Fibroblast of lung (primary cell): ENCODE data around the gene DNAAF2. TPM values are rescaled to one million over a fixed set of nuclear protein-coding genes. Genes with fewer than 3 reads are reported as not detected.

Source experiments
- DNase-seq, 2 donors: peaks; one replicate each; pipeline versions ENCODE4 v3.0.0 to v3.0.0-alpha.2; 2010; ENCODE audit warnings: low read depth in 2 of 2
- H2AFZ ChIP-seq: 2 replicates; pipeline ENCODE4 v1.5.1; 2012; ENCODE audit warnings: low read length, control low read depth, inconsistent platforms
- H3K27ac ChIP-seq: 2 replicates; pipeline ENCODE4 v1.5.1; 2011; ENCODE audit warnings: low read length, control low read depth; ENCODE audit not compliant: insufficient read depth
- H3K27me3 ChIP-seq: 2 replicates; pipeline ENCODE4 v1.5.1; 2011; ENCODE audit warnings: mild to moderate bottlenecking, low read length; ENCODE audit not compliant: control insufficient read depth, insufficient read depth
- H3K36me3 ChIP-seq: 2 replicates; pipeline ENCODE4 v1.5.1; 2011; ENCODE audit warnings: low read length; ENCODE audit not compliant: control insufficient read depth, insufficient read depth
- H3K4me1 ChIP-seq: 2 replicates; pipeline ENCODE4 v1.5.1; 2011; ENCODE audit warnings: low read length; ENCODE audit not compliant: control insufficient read depth, insufficient read depth; ENCODE audit errors: extremely low read depth
- H3K4me2 ChIP-seq: 2 replicates; pipeline ENCODE4 v1.5.1; 2011; ENCODE audit warnings: low read length, control low read depth; ENCODE audit not compliant: insufficient read depth; ENCODE audit errors: extremely low read depth
- H3K4me3 ChIP-seq, 4 experiments: fragments of 200-600 bp in 1 of 4; sonication (generic) in 1 of 4; replicated peaks in 1 of 4; 2 replicates each; pipeline ENCODE4 v1.5.1; 2011 to 2016; ENCODE audit warnings: low read length in 4 of 4, low read depth in 3 of 4, mild to moderate bottlenecking in 3 of 4, control low read depth in 2 of 4, inconsistent platforms in 1 of 4, mixed read lengths in 1 of 4; ENCODE audit not compliant: insufficient read depth in 1 of 4; ENCODE audit errors: control extremely low read depth in 1 of 4
- H3K79me2 ChIP-seq: 2 replicates; pipeline ENCODE4 v1.5.1; 2012; ENCODE audit warnings: mild to moderate bottlenecking, low read length, inconsistent platforms; ENCODE audit not compliant: control insufficient read depth, insufficient read depth
- H3K9ac ChIP-seq: 2 replicates; pipeline ENCODE4 v1.5.1; 2011; ENCODE audit warnings: mild to moderate bottlenecking, low read length, control low read depth; ENCODE audit not compliant: insufficient read depth
- H3K9me3 ChIP-seq: 2 replicates; pipeline ENCODE4 v1.5.1; 2012; ENCODE audit warnings: low read depth, low read length; ENCODE audit not compliant: control insufficient read depth, insufficient read depth
- H4K20me1 ChIP-seq: 2 replicates; pipeline ENCODE4 v1.5.1; 2011; ENCODE audit warnings: low read length; ENCODE audit not compliant: control insufficient read depth, insufficient read depth; ENCODE audit errors: extremely low read depth
- CTCF ChIP-seq, 2 donors: IDR thresholded peaks in 1 of 2; conservative IDR thresholded peaks in 1 of 2; 1 replicate in 1 of 2; 2 replicates in 1 of 2; pipeline ENCODE4 v1.5.1; 2011 to 2012; ENCODE audit warnings: low read length in 2 of 2, control low read depth in 1 of 2, inconsistent platforms in 1 of 2, low read depth in 1 of 2, mild to moderate bottlenecking in 1 of 2
- EZH2 ChIP-seq: IDR thresholded peaks from 2 replicates; pipeline ENCODE4 v1.5.1; 2012; ENCODE audit warnings: low read length, control low read depth, mild to moderate bottlenecking; ENCODE audit errors: missing control alignments
- polyA plus RNA-seq, 2 donors: library from polyadenylated mRNA; depleted of rRNA in 1 of 2; stranded (reverse) in 1 of 2; unstranded in 1 of 2; fragments of >200 nt; gene quantifications; 2 replicates each; pipeline ENCODE4 v1.2.1, GENCODE V29; 2011 to 2012; ENCODE audit warnings: missing spikeins in 1 of 2
- total RNA-seq: library from RNA; depleted of rRNA; stranded (reverse); fragments of >200 nt; gene quantifications from 2 replicates; pipeline ENCODE4 v1.2.1, GENCODE V29; 2014

The DNAAF2 gene
- total and polyA plus RNA-seq, 2 donors (not counting 1 experiment from before 2014, with no cell fraction given), result 6.5 to 9.1 TPM

DNA sequence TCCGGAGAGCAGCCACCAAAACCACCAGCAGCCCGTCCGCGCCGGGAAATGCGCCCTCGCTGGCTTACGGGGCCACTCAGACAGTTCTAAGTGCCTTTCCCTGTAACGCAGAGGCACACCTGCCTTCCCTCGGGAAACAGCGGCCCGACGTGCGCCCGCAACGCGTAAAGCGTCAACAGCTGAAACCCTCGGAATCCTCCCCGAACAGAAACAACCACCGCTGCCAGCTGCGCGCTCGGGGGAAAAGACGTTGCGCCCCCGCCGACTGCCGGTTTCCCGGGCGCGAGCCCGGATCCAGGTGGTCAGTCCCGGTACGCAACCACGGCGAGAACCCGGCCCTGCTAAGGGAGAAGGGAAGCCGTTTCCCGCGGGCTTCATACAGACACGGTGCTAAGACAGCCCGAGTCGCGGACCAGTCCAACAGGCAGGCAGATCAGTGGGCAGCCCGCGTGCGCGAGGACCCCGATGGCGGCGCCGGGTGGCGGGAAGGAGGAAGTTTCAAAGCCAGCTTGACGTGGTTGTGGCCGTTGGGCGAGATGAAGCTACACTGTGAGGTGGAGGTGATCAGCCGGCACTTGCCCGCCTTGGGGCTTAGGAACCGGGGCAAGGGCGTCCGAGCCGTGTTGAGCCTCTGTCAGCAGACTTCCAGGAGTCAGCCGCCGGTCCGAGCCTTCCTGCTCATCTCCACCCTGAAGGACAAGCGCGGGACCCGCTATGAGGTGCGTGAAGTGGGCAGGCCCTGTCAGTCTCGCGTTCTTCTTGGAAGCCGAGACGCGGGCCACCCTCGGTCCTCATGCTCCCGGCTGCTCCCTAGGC is 36.4 kb downstream of the DNAAF2 start, which contains the start of gene LRR1:
Gene LRR1, plus strand, starts transcription at position 456 of the 816 bp plus-strand sequence. Its CDS starts 81 bp downstream, at position 537.
- H3K4me3 ChIP-seq, result peak within 1 kb of the TSS; percentile 91 to 97 (median 94)
- no peak for TF ChIP-seq EZH2
- peak in 1 of 2 donors; percentile 3 for TF ChIP-seq CTCF (conservative IDR thresholded peaks at IDR 0.05 in 1 of 2, IDR thresholded peaks at IDR 0.05 in 1 of 2; ENCODE audit: low read depth in 1 of 2, low read length in 2 of 2)
- peak within 1 kb of the TSS; percentile 82 for H2AFZ ChIP-seq
- H3K36me3 ChIP-seq, result no peaks in the 10 kb centered on the region
- H3K27ac ChIP-seq, result peak within 1 kb of the TSS; percentile 98
- H3K4me2 ChIP-seq, result peak within 1 kb of the TSS; percentile 99
- H4K20me1 ChIP-seq, result no peaks in the 10 kb centered on the region
- no peaks in the 10 kb centered on the region for H3K9me3 ChIP-seq
- H3K79me2 ChIP-seq, result peaks cover 34% of the 10 kb centered on the region
- DNase-seq, result peak; percentile 81 to 84
- no peaks in the 10 kb centered on the region for H3K4me1 ChIP-seq
- no peaks in the 10 kb centered on the region for H3K27me3 ChIP-seq
- peak within 1 kb of the TSS; percentile 100 for H3K9ac ChIP-seq

DNA sequence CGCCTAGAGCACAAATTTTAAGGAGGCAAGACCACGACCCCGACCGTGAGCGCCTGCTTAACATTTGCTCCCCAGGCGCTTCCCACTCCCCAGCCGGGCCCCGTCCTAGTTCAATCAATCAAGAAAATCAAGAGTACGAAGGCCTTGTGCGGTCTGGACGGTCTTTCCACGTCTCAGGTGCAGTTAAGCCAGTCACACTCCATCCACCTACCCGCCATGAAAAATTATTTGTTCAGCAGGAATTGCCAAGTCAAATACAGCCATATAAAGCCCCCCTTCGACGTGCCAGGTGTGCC is 36.9 kb downstream of the DNAAF2 start:
- peaks cover 33% of the 10 kb centered on the region for H3K79me2 ChIP-seq
- peak overlapping the region; percentile 82 for H2AFZ ChIP-seq

More for the DNA sequence above, 36.9 kb downstream of the DNAAF2 start:
- no peaks in the 10 kb centered on the region for H3K4me1 ChIP-seq
- peak overlapping the region; percentile 91 to 97 (median 94) for H3K4me3 ChIP-seq
- H3K27me3 ChIP-seq, result no peaks in the 10 kb centered on the region
- H3K9me3 ChIP-seq, result no peaks in the 10 kb centered on the region
- H3K36me3 ChIP-seq, result no peaks in the 10 kb centered on the region
- TF ChIP-seq EZH2 (no peak), CTCF (conservative IDR thresholded peaks at IDR 0.05 in 1 of 2, IDR thresholded peaks at IDR 0.05 in 1 of 2; ENCODE audit: low read depth in 1 of 2, low read length in 2 of 2) (no peak)
- peak overlapping the region; percentile 99 for H3K4me2 ChIP-seq
- no peaks in the 10 kb centered on the region for H4K20me1 ChIP-seq
- DNase-seq, result no peak
- H3K9ac ChIP-seq, result peak overlapping the region; percentile 100
- peak overlapping the region; percentile 98 for H3K27ac ChIP-seq
